ENCODE data around the gene ARHGDIA.
"Not testable (repeated sequence)": the region's sequence is repeated elsewhere in the genome, so short reads cannot be mapped to it uniquely, and the experiment has no call there.

Gene ARHGDIA

GRCh38 chr17:81840826-81841778, 30.0 kb downstream of the ARHGDIA start:
- no peak for FAIRE-seq

- not testable (repeated sequence) for FAIRE-seq
Measured at GRCh38 chr17:81840059-81840458, 31.1 kb downstream of the ARHGDIA start.

- FAIRE-seq, result no peak
Measured at GRCh38 chr17:81839301-81839700, 31.8 kb downstream of the ARHGDIA start.

- no peak for FAIRE-seq
Measured at GRCh38 chr17:81838753-81839255, 32.3 kb downstream of the ARHGDIA start.

- no peak for FAIRE-seq
Measured at GRCh38 chr17:81837641-81838040, 33.5 kb downstream of the ARHGDIA start.

- no peak for FAIRE-seq
Measured at GRCh38 chr17:81834831-81835267, 36.3 kb downstream of the ARHGDIA start, which contains the start of gene PPP1R27. TSS of gene PPP1R27 (minus strand) at chr17:81835050. CDS start at chr17:81834953, 97 bp downstream.

- FAIRE-seq, result no peak
Measured at GRCh38 chr17:81833921-81834830, 37.0 kb downstream of the ARHGDIA start.

- FAIRE-seq, result no peak
Measured at GRCh38 chr17:81833160-81833920, 37.8 kb downstream of the ARHGDIA start, which contains the start of gene MCRIP1. TSS of gene MCRIP1 (minus strand) at chr17:81833291. CDS start at chr17:81824506, 8,785 bp downstream.

GRCh38 chr17:81832608-81833159, 38.5 kb downstream of the ARHGDIA start:
- no peak for FAIRE-seq

- FAIRE-seq, result no peak
Measured at GRCh38 chr17:81831957-81832607, 39.1 kb downstream of the ARHGDIA start.

- FAIRE-seq, result no peak
Measured at GRCh38 chr17:81831563-81831956, 39.6 kb downstream of the ARHGDIA start.

GRCh38 chr17:81829858-81830257, 41.3 kb downstream of the ARHGDIA start:
- FAIRE-seq, result no peak

GRCh38 chr17:81828656-81829055, 42.5 kb downstream of the ARHGDIA start:
- no peak for FAIRE-seq

- no peak for FAIRE-seq
Measured at GRCh38 chr17:81825841-81826466, 45.2 kb downstream of the ARHGDIA start.

GRCh38 chr17:81824595-81824994, 46.5 kb downstream of the ARHGDIA start:
- no peak for FAIRE-seq

GRCh38 chr17:81823820-81824550, 47.2 kb downstream of the ARHGDIA start:
- FAIRE-seq, result no peak

GRCh38 chr17:81822996-81823819, 47.9 kb downstream of the ARHGDIA start:
- no peak for FAIRE-seq

- no peak for FAIRE-seq
Measured at GRCh38 chr17:81822312-81822637, 48.9 kb downstream of the ARHGDIA start.

- FAIRE-seq, result no peak
Measured at GRCh38 chr17:81821603-81822311, 49.4 kb downstream of the ARHGDIA start.
